BJ (cell line): Measurements from ENCODE around the gene DCLK1. TPM values are rescaled to one million over a fixed set of nuclear protein-coding genes. Genes with fewer than 3 reads are reported as not detected.
"Not testable (repeated sequence)": the region's sequence is repeated elsewhere in the genome, so short reads cannot be mapped to it uniquely, and the experiment has no call there.

Experiments
- CTCF ChIA-PET: fragments of 350-600 bp; formaldehyde crosslinking; extraction: SDS; loops from one replicate; lab custom pipeline; 2021; ENCODE audit warnings: antibody characterized with exemption, inconsistent platforms; lab: Yijun Ruan, JAX
- POLR2A ChIA-PET: fragments of 300-600 bp; sonication (Branson Sonifier 250); formaldehyde crosslinking; extraction: SDS; loops from one replicate; lab custom pipeline; 2021; ENCODE audit warnings: antibody characterized with exemption; lab: Charles Lee
- DNase-seq: peaks from one replicate; pipeline ENCODE4 v3.0.0-alpha.2; 2011; ENCODE audit warnings: low read depth
- H3K27me3 ChIP-seq: 2 replicates; pipeline ENCODE4 v1.6.0; 2011; ENCODE audit warnings: low read length; ENCODE audit not compliant: control insufficient read depth, insufficient read depth
- H3K36me3 ChIP-seq: 2 replicates; pipeline ENCODE4 v1.5.1; 2011; ENCODE audit warnings: low read length; ENCODE audit not compliant: control insufficient read depth, insufficient read depth
- H3K4me3 ChIP-seq: 2 replicates; pipeline ENCODE4 v1.5.1; 2011; ENCODE audit warnings: low read depth, mild to moderate bottlenecking, control low read depth, low read length
- polyA plus RNA-seq: library from polyadenylated mRNA; depleted of rRNA; stranded (reverse); fragments of >200 nt; gene quantifications from 2 replicates; pipeline ENCODE4 v1.2.3, GENCODE V29; 2011
- TF ChIP-seq, protein P1 (sequence below): IDR thresholded peaks from 2 replicates; pipeline ENCODE4 v1.5.1; 2011; ENCODE audit warnings: low read depth, mild to moderate bottlenecking, control low read depth, inconsistent platforms, low read length, moderate library complexity; ENCODE audit not compliant: insufficient read depth

The DCLK1 gene
- polyA plus RNA-seq, 1 experiment, result 1.1 TPM

DNA sequence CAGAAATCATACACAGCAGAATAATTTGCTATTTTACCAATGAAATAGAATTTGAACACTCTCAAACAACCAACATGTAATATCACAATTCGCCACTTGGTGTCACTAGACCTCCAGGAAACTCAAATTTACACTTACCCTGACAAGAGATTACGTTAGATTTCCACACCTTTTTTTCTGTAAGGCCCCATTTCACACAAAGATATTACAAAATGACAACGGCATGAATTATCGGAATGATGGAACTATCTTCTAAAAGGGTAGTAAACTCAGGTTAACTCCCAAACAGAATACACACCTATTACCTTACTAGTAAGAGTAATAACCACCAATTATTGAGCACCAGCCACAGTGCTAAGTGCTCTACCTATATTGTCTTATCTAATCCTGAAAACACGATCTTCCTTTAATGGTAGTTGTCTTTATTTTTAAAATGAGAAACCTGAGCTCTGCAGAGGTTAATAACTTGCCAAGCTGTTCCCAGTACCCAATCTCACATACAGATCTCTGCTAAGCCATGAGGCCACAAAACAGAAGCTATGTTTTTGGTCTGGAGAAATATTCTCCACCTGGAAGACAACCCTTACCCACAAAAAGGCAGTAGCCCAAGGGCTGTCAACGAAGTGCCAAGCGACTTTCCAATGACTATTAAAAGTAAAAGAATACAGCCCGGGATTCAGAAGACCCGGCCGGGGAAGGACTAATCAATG lies 152.4 kb downstream of the DCLK1 start:
- ChIA-PET CTCF (interaction anchor here (0.6 to 6.5 kb wide), 22 partner anchors 10 to 880 kb away, joined by 3 to 296 read pairs (median 4); partner anchors contain the start of gene SOHLH2), POLR2A (no interaction called here)
- TF ChIP-seq, protein P1, sequence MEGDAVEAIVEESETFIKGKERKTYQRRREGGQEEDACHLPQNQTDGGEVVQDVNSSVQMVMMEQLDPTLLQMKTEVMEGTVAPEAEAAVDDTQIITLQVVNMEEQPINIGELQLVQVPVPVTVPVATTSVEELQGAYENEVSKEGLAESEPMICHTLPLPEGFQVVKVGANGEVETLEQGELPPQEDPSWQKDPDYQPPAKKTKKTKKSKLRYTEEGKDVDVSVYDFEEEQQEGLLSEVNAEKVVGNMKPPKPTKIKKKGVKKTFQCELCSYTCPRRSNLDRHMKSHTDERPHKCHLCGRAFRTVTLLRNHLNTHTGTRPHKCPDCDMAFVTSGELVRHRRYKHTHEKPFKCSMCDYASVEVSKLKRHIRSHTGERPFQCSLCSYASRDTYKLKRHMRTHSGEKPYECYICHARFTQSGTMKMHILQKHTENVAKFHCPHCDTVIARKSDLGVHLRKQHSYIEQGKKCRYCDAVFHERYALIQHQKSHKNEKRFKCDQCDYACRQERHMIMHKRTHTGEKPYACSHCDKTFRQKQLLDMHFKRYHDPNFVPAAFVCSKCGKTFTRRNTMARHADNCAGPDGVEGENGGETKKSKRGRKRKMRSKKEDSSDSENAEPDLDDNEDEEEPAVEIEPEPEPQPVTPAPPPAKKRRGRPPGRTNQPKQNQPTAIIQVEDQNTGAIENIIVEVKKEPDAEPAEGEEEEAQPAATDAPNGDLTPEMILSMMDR, result peak; percentile 60
- no peaks in the 10 kb centered on the region for H3K36me3 ChIP-seq
- DNase-seq, result no peak
- no peak overlapping the region for H3K4me3 ChIP-seq
- H3K27me3 ChIP-seq, result no peaks in the 10 kb centered on the region

DNA sequence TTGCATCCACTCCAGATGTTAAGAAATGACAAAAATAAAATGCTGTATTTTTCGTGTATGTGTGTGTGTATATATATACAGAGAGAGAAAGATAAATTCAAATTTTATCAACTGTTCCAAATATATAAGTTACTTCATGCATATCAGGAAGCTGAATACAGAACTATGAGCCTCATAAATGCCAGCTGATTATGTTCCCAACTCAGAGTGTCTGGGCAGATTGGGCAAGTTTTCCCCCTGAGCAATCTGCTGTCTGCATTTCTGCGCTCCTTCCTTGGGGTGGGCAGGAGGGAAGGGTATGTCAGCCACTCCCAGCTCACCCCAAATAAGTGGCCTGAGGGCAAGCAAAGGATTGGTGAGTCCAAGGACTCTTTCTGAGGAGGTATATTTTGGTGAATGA lies 154.1 kb downstream of the DCLK1 start:
- ChIA-PET CTCF (interaction anchor here (1.0 to 6.5 kb wide), 7 partner anchors 12 to 759 kb away, joined by 3 to 296 read pairs (median 4); no protein-coding TSS in a partner anchor), POLR2A (no interaction called here)
- Histone ChIP-seq H3K36me3 (no peaks in the 10 kb centered on the region), H3K4me3 (no peak overlapping the region), H3K27me3 (no peaks in the 10 kb centered on the region)
- TF ChIP-seq, protein P1, result no peak
- no peak for DNase-seq

DNA sequence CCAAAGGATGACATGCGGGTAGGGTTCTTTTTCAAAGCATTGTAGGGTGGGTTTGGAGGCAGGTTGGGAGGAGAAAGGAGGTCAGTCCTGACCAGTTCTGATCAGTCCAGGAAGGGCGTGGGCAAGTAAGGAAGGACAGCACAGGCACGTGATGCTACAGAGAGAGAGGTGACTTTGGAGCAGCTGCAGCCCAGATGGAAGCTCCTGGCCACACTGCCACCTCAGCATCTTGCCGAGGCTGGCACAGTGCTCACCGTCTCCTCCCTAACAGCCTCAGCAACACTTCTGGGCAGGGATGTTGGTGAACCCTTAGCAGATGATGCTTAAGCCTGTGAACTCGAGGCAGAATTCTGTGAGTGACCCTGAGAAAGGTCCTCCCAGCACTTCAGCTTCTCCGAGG lies 155.1 kb downstream of the DCLK1 start:
- TF ChIP-seq, protein P1, result no peak
- H3K27me3 ChIP-seq, result peaks cover 2% of the 10 kb centered on the region; the same call in 1 of the 2 replicates
- DNase-seq, result no peak
- H3K36me3 ChIP-seq, result no peaks in the 10 kb centered on the region
- no peak overlapping the region for H3K4me3 ChIP-seq
- CTCF ChIA-PET, result interaction anchor here (1.3 to 6.5 kb wide), 2 partner anchors 302 to 444 kb away, joined by 3 to 296 read pairs; no protein-coding TSS in a partner anchor
- POLR2A ChIA-PET, result no interaction called here

DNA sequence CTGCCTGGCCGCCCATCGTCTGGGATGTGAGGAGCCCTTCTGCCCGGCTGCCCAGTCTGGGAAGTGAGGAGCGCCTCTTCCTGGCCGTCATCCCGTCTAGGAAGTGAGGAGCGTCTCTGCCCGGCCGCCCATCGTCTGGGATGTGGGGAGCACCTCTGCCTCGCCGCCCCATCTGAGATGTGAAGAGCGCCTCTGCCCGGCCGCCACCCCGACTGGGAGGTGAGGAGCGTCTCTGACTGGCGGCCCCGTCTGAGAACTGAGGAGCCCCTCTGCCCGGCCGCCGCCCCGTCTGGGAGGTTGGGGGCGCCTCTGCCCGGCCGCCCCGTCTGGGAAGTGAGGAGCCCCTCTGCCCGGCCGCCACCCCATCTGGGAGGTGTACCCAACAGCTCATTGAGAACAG lies 164.2 kb downstream of the DCLK1 start:
- POLR2A ChIA-PET, H3K4me3 ChIP-seq, H3K36me3 ChIP-seq, DNase-seq, CTCF ChIA-PET, H3K27me3 ChIP-seq: not testable (repeated sequence)

DNA sequence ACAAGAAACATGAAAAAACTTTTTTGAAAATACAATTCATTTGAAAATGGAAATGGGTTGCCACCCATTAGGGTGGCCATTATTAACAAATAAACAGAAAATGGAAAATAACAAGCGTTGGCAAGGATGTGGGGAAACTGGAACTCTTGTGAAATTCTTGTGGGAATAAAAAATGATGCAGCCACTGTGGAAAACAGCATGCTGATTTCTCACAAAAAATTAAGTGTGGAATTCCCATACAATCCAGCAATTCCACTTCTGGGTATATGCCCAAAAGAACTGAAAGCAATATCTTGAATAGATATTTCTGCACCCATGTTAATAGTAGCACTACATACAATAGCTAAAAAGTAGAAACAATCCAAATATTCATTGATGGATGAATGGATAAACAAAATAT lies 165.2 kb downstream of the DCLK1 start:
- POLR2A ChIA-PET, result no interaction called here
- Histone ChIP-seq H3K27me3 (no peaks in the 10 kb centered on the region), H3K4me3 (no peak overlapping the region), H3K36me3 (no peaks in the 10 kb centered on the region)
- no peak for DNase-seq
- CTCF ChIA-PET, result interaction anchor here (1.6 kb wide), 1 partner anchor 13 kb away, joined by 6 read pairs; no protein-coding TSS in a partner anchor
- TF ChIP-seq, protein P1, result no peak
